Neural progenitor cell (in vitro differentiated cells): ENCODE measurements around the gene RALY. TPM values are rescaled to one million over a fixed set of nuclear protein-coding genes. Genes with fewer than 3 reads are reported as not detected.

ENCODE experiments used
- DNase-seq: peaks from one replicate; pipeline ENCODE4 v3.0.0-alpha.2; 2016; ENCODE audit warnings: low spot score
- H2AFZ ChIP-seq: fragments of 200-600 bp; sonication (generic); replicated peaks from 2 replicates; pipeline ENCODE4 v1.6.1; 2016; ENCODE audit warnings: antibody characterized with exemption
- H3F3A ChIP-seq: fragments of 200-600 bp; sonication (generic); 2 replicates; pipeline ENCODE4 v1.6.1; 2016; ENCODE audit warnings: antibody characterized with exemption, low read depth
- H3K27ac ChIP-seq: fragments of 200-600 bp; sonication (generic); 2 replicates; pipeline ENCODE4 v1.5.1; 2016; ENCODE audit warnings: mild to moderate bottlenecking
- H3K27me3 ChIP-seq: fragments of 200-600 bp; sonication (generic); 2 replicates; pipeline ENCODE4 v1.6.1; 2016; ENCODE audit warnings: mild to moderate bottlenecking, moderate library complexity
- H3K36me3 ChIP-seq: fragments of 200-600 bp; sonication (generic); 2 replicates; pipeline ENCODE4 v1.5.1; 2016
- H3K4me1 ChIP-seq: fragments of 200-600 bp; sonication (generic); 2 replicates; pipeline ENCODE4 v1.6.1; 2016; ENCODE audit warnings: mixed run types
- H3K4me2 ChIP-seq: fragments of 200-600 bp; sonication (generic); 2 replicates; pipeline ENCODE4 v1.6.1; 2016
- H3K4me3 ChIP-seq: fragments of 200-600 bp; sonication (generic); 2 replicates; pipeline ENCODE4 v1.5.1; 2016
- H3K79me2 ChIP-seq: fragments of 200-600 bp; sonication (generic); 2 replicates; pipeline ENCODE4 v1.6.1; 2016; ENCODE audit warnings: low read depth
- H3K9ac ChIP-seq: fragments of 200-600 bp; sonication (generic); 2 replicates; pipeline ENCODE4 v1.6.1; 2016
- H3K9me3 ChIP-seq: fragments of 200-600 bp; sonication (generic); 2 replicates; pipeline ENCODE4 v1.5.1; 2016; ENCODE audit warnings: low read depth
- H4K20me1 ChIP-seq: fragments of 200-600 bp; sonication (generic); 2 replicates; pipeline ENCODE4 v1.6.1; 2016; ENCODE audit warnings: low read depth
- H3K27ac Mint-ChIP-seq: 3 replicates; pipeline ENCODE4 v1.8.0; 2021; ENCODE audit warnings: mixed read lengths
- H3K27me3 Mint-ChIP-seq: 2 replicates; pipeline ENCODE4 v1.8.0; 2022; ENCODE audit warnings: low read depth, mild to moderate bottlenecking, inconsistent platforms, moderate library complexity, mixed read lengths; ENCODE audit not compliant: insufficient read depth
- H3K36me3 Mint-ChIP-seq: 3 replicates; pipeline ENCODE4 v1.8.0; 2021; ENCODE audit warnings: mixed read lengths
- H3K4me1 Mint-ChIP-seq: 3 replicates; pipeline ENCODE4 v1.8.0; 2021; ENCODE audit warnings: mixed read lengths
- H3K4me3 Mint-ChIP-seq: 3 replicates; pipeline ENCODE4 v1.8.0; 2021; ENCODE audit warnings: mild to moderate bottlenecking, moderate library complexity, mixed read lengths
- H3K9me3 Mint-ChIP-seq: 3 replicates; pipeline ENCODE4 v1.8.0; 2020; ENCODE audit warnings: mixed read lengths
- CTCF ChIP-seq: fragments of 200-600 bp; sonication (generic); IDR thresholded peaks from 2 replicates; pipeline ENCODE4 v1.5.1; 2017; ENCODE audit warnings: antibody characterized with exemption, mild to moderate bottlenecking
- EZH2 ChIP-seq: fragments of 200-600 bp; sonication (generic); IDR thresholded peaks from 2 replicates; pipeline ENCODE4 v1.6.1; 2017; ENCODE audit warnings: antibody characterized with exemption, mild to moderate bottlenecking, moderate library complexity
- EZH2phosphoT487 ChIP-seq: fragments of 200-600 bp; sonication (generic); IDR thresholded peaks from 2 replicates; pipeline ENCODE4 v1.6.1; 2017; ENCODE audit warnings: antibody characterized with exemption
- total RNA-seq: library from RNA; depleted of rRNA; stranded (reverse); fragments of >200 nt; gene quantifications from 2 replicates; pipeline ENCODE4 v1.2.3, GENCODE V29; 2015; ENCODE audit warnings: low replicate concordance

The RALY gene
- total RNA-seq, 1 donor from 2014 or later = 102 TPM

GRCh38 chr20:33971147-33971975, 22.4 kb upstream of the RALY start:
- no peak overlapping the region for H3K9ac ChIP-seq
- no peak overlapping the region for H3K4me3 Mint-ChIP-seq
- H3K27me3 Mint-ChIP-seq = no peaks in the 10 kb centered on the region
- no peaks in the 10 kb centered on the region for H3K4me1 Mint-ChIP-seq
- no peak overlapping the region for H2AFZ ChIP-seq
- no peak for TF ChIP-seq EZH2
- no peak for TF ChIP-seq EZH2phosphoT487
- TF ChIP-seq CTCF = no peak
- no peaks in the 10 kb centered on the region for H3K4me1 ChIP-seq
- H4K20me1 ChIP-seq = no peaks in the 10 kb centered on the region
- no peaks in the 10 kb centered on the region for H3K36me3 Mint-ChIP-seq
- H3K27ac Mint-ChIP-seq = no peak overlapping the region
- no peak overlapping the region for H3K4me2 ChIP-seq
- no peaks in the 10 kb centered on the region for H3K36me3 ChIP-seq
- H3K9me3 ChIP-seq = no peaks in the 10 kb centered on the region
- no peak overlapping the region for H3K4me3 ChIP-seq
- no peak for DNase-seq
- no peaks in the 10 kb centered on the region for H3F3A ChIP-seq
- no peaks in the 10 kb centered on the region for H3K27me3 ChIP-seq
- no peak overlapping the region for H3K27ac ChIP-seq
- H3K9me3 Mint-ChIP-seq = peaks cover 6% of the 10 kb centered on the region
- no peaks in the 10 kb centered on the region for H3K79me2 ChIP-seq

- Histone ChIP-seq H3K27ac (no peak overlapping the region), H3K4me2 (no peak overlapping the region), H3K27me3 (no peaks in the 10 kb centered on the region), H3K4me1 (no peaks in the 10 kb centered on the region), H3K79me2 (no peaks in the 10 kb centered on the region), H2AFZ (no peak overlapping the region), H3K9me3 (no peaks in the 10 kb centered on the region), H4K20me1 (no peaks in the 10 kb centered on the region), H3F3A (no peaks in the 10 kb centered on the region), H3K9ac (no peak overlapping the region), H3K4me3 (no peak overlapping the region), H3K36me3 (no peaks in the 10 kb centered on the region)
- Mint-ChIP-seq H3K4me3 (no peak overlapping the region), H3K27me3 (no peaks in the 10 kb centered on the region), H3K36me3 (no peaks in the 10 kb centered on the region), H3K4me1 (no peaks in the 10 kb centered on the region), H3K27ac (no peak overlapping the region), H3K9me3 (peaks cover 4% of the 10 kb centered on the region)
- DNase-seq = no peak
- TF ChIP-seq EZH2 = no peak
- TF ChIP-seq CTCF = no peak
- TF ChIP-seq EZH2phosphoT487 = no peak
These were observed 16.8 kb upstream of the RALY start for GRCh38 chr20:33976959-33977358.

GRCh38 chr20:33977535-33977934, 16.2 kb upstream of the RALY start:
- H3K4me1 Mint-ChIP-seq = no peaks in the 10 kb centered on the region

More at GRCh38 chr20:33977535-33977934, 16.2 kb upstream of the RALY start:
- Histone ChIP-seq H3K36me3 (no peaks in the 10 kb centered on the region), H2AFZ (no peak overlapping the region), H3K4me2 (no peak overlapping the region), H3K4me1 (no peaks in the 10 kb centered on the region), H3K27ac (no peak overlapping the region), H3F3A (no peaks in the 10 kb centered on the region), H3K9ac (no peak overlapping the region), H3K9me3 (no peaks in the 10 kb centered on the region), H3K27me3 (no peaks in the 10 kb centered on the region), H3K4me3 (no peak overlapping the region), H3K79me2 (no peaks in the 10 kb centered on the region), H4K20me1 (no peaks in the 10 kb centered on the region)
- no peak for DNase-seq
- no peak overlapping the region for H3K27ac Mint-ChIP-seq
- TF ChIP-seq CTCF = no peak
- no peak for TF ChIP-seq EZH2
- TF ChIP-seq EZH2phosphoT487 = no peak
- H3K27me3 Mint-ChIP-seq = no peaks in the 10 kb centered on the region
- H3K36me3 Mint-ChIP-seq = no peaks in the 10 kb centered on the region
- no peak overlapping the region for H3K4me3 Mint-ChIP-seq
- H3K9me3 Mint-ChIP-seq = peaks cover 4% of the 10 kb centered on the region
